Thoracic aorta (tissue), 2 donors: ENCODE results near the gene ADAMTS12. TPM values are rescaled to one million over a fixed set of nuclear protein-coding genes. Genes with fewer than 3 reads are reported as not detected.

ENCODE experiments used
- ATAC-seq: fragments of 150-250 bp; one replicate; pipeline ENCODE4 v1.8.0; 2017; ENCODE audit warnings: low read depth; ENCODE audit not compliant: insufficient number of reproducible peaks, low FRiP score
- DNase-seq: peaks from one replicate; pipeline ENCODE4 v3.0.0-alpha.2; 2020; ENCODE audit warnings: low spot score
- H3K27ac ChIP-seq, 2 donors: fragments of 200-600 bp; sonication (generic); 1 replicate in 1 of 2; 2 replicates in 1 of 2; pipeline ENCODE4 v1.5.1; 2016; ENCODE audit warnings: mild to moderate bottlenecking in 2 of 2, moderate library complexity in 2 of 2
- H3K27me3 ChIP-seq: fragments of 200-600 bp; sonication (generic); replicated peaks from 2 replicates; pipeline ENCODE4 v1.6.0; 2016; ENCODE audit warnings: mild to moderate bottlenecking; ENCODE audit not compliant: insufficient read depth
- H3K36me3 ChIP-seq: fragments of 200-600 bp; sonication (generic); one replicate; pipeline ENCODE4 v1.5.1; 2016
- H3K4me1 ChIP-seq, 2 donors: fragments of 200-600 bp; sonication (generic); 1 replicate in 1 of 2; 2 replicates in 1 of 2; pipeline versions ENCODE4 v1.5.1 to v1.6.0; 2016; ENCODE audit warnings: low read depth in 2 of 2, mild to moderate bottlenecking in 1 of 2; ENCODE audit not compliant: control insufficient read depth in 1 of 2
- H3K4me3 ChIP-seq: fragments of 200-600 bp; sonication (generic); 2 replicates; pipeline ENCODE4 v1.5.1; 2016; ENCODE audit warnings: mild to moderate bottlenecking
- H3K9me3 ChIP-seq: fragments of 200-600 bp; sonication (generic); 2 replicates; pipeline ENCODE4 v1.5.1; 2016
- CTCF ChIP-seq: fragments of 200-600 bp; sonication (generic); IDR thresholded peaks from one replicate; pipeline ENCODE4 v1.5.1; 2019; ENCODE audit warnings: antibody characterized with exemption
- total RNA-seq, 2 donors: library from RNA; depleted of rRNA; stranded (reverse); fragments of >200 nt; gene quantifications; one replicate each; pipeline versions ENCODE4 v1.1.0 to v1.2.3, GENCODE V29; 2016

The ADAMTS12 gene
- total RNA-seq, 2 donors from 2014 or later = 7.3 to 8.0 TPM

- Histone ChIP-seq H3K36me3 (no peaks in the 10 kb centered on the region), H3K4me3 (no peak overlapping the region), H3K9me3 (no peaks in the 10 kb centered on the region), H3K4me1 (peaks cover 15 to 51% of the 10 kb centered on the region in 2 donors), H3K27me3 (no peaks in the 10 kb centered on the region), H3K27ac (peak overlapping the region in 1 of 2 donors; percentile 59)
- DNase-seq (no peak), ATAC-seq (no peak)
- TF ChIP-seq CTCF = no peak
Observed at GRCh38 chr5:33855396-33855795, 36.4 kb downstream of the ADAMTS12 start.

- no peaks in the 10 kb centered on the region for H3K27me3 ChIP-seq
- H3K4me1 ChIP-seq = peaks cover 18 to 47% of the 10 kb centered on the region in 2 donors
- peak overlapping the region in 1 of 2 donors; percentile 59 for H3K27ac ChIP-seq
- DNase-seq = no peak
- no peaks in the 10 kb centered on the region for H3K36me3 ChIP-seq
- no peak for ATAC-seq
- TF ChIP-seq CTCF = no peak
- H3K4me3 ChIP-seq = no peak overlapping the region
- H3K9me3 ChIP-seq = no peaks in the 10 kb centered on the region
Observed at GRCh38 chr5:33854733-33855151, 37.0 kb downstream of the ADAMTS12 start.

- H3K27me3 ChIP-seq = no peaks in the 10 kb centered on the region
- TF ChIP-seq CTCF = no peak
- ATAC-seq (no peak), DNase-seq (no peak)
- peak overlapping the region; percentile 42 to 59 for H3K27ac ChIP-seq
- no peak overlapping the region for H3K4me3 ChIP-seq
- peaks cover 18 to 47% of the 10 kb centered on the region in 2 donors for H3K4me1 ChIP-seq
- H3K9me3 ChIP-seq = no peaks in the 10 kb centered on the region
- no peaks in the 10 kb centered on the region for H3K36me3 ChIP-seq
Observed at GRCh38 chr5:33852837-33853236, 39.0 kb downstream of the ADAMTS12 start.

GRCh38 chr5:33852319-33852718, 39.5 kb downstream of the ADAMTS12 start:
- no peak for DNase-seq
- H3K4me3 ChIP-seq = peak overlapping the region; percentile 61
- no peak for TF ChIP-seq CTCF
- no peak for ATAC-seq
- H3K4me1 ChIP-seq = peaks cover 18 to 47% of the 10 kb centered on the region in 2 donors
- no peaks in the 10 kb centered on the region for H3K9me3 ChIP-seq
- no peaks in the 10 kb centered on the region for H3K36me3 ChIP-seq
- H3K27ac ChIP-seq = peak overlapping the region; percentile 58 to 59
- no peaks in the 10 kb centered on the region for H3K27me3 ChIP-seq

GRCh38 chr5:33850100-33850594, 41.6 kb downstream of the ADAMTS12 start:
- no peak for DNase-seq
- H3K27me3 ChIP-seq = no peaks in the 10 kb centered on the region
- ATAC-seq = no peak
- peaks cover 18 to 41% of the 10 kb centered on the region in 2 donors for H3K4me1 ChIP-seq
- no peak for TF ChIP-seq CTCF
- H3K36me3 ChIP-seq = no peaks in the 10 kb centered on the region
- H3K9me3 ChIP-seq = no peaks in the 10 kb centered on the region
- H3K27ac ChIP-seq = no peak overlapping the region
- no peak overlapping the region for H3K4me3 ChIP-seq
